Stomach (tissue), 4 donors: ENCODE results near the gene MTFP1.

Experiments used
- CTCF ChIP-seq, 7 experiments: fragments of 450-650 bp in 4 of 7; fragments of 200-600 bp in 3 of 7; sonication (generic) in 3 of 7; IDR thresholded peaks; one replicate each; pipeline ENCODE4 v1.5.1; 2016 to 2019; ENCODE audit warnings: antibody characterized with exemption in 7 of 7, control low read depth in 2 of 7, mild to moderate bottlenecking in 1 of 7
- EP300 ChIP-seq: sonication (generic); formaldehyde crosslinking; IDR thresholded peaks from one replicate; pipeline ENCODE4 v1.6.1; 2017; ENCODE audit warnings: antibody characterized with exemption
- POLR2A ChIP-seq, 4 donors: fragments of 450-650 bp; IDR thresholded peaks; one replicate each; pipeline ENCODE4 v1.6.1; 2016; ENCODE audit warnings: antibody characterized with exemption in 4 of 4, control low read depth in 2 of 4, mild to moderate bottlenecking in 1 of 4, moderate library complexity in 1 of 4

GRCh38 chr22:30472994-30473720, 47.6 kb downstream of the MTFP1 start:
- TF ChIP-seq CTCF (IDR thresholded peaks at IDR 0.05), result no peak
- TF ChIP-seq POLR2A (IDR thresholded peaks at IDR 0.05), result no peak
- TF ChIP-seq EP300, result no peak
